Heart left ventricle (tissue), 13 donors: ENCODE data around the gene P4HB.

Experiments
- CTCF ChIP-seq, 12 donors: fragments of 200-600 bp; sonication (generic) in 4 of 12; IDR thresholded peaks; one replicate each; pipeline versions ENCODE4 v1.5.0 to v1.8.0; 2018 to 2022; ENCODE audit warnings: antibody characterized with exemption in 12 of 12, mild to moderate bottlenecking in 5 of 12
- POLR2A ChIP-seq, 2 donors: fragments of 450-650 bp; IDR thresholded peaks; one replicate each; pipeline ENCODE4 v1.6.1; 2017; ENCODE audit warnings: antibody characterized with exemption in 2 of 2, mild to moderate bottlenecking in 2 of 2, moderate library complexity in 2 of 2
- donor health status: ischemic (EF 13 %, LVEDD 7.1; RV severe dilation, severe dysfunction).
- donor health status: DM: no; HTN: yes; CAD: no.
- donor health status: DM: no; HTN: no; CAD: no.
- donor health status: ischemic (EF 25% LVEDD 6.9; RV normal size, moderate dysfunction).
- donor health status: ischemic (EF 25% LVEDD 5.7; RV mildly dilated, moderate dysfunction).
- donor health status: ischemic (EF 35%, LVEDD 5.7; RV mildly dilated, moderate dysfunction).
- donor health status: nonischemic (EF 11% LVEDD 7.7; RV severe dilation, severe dysfunction).
- donor health status: DM: yes; HTN: yes; CAD: no.
- donor health status: PGD.
- donor health status: ischemic (EF 29% LVEDD 5.4; RV normal size, mild dysfunction).
- donor health status: nonischemic (EF 23%, LVEDD 6.1; RV moderate dilation, normal function).

GRCh38 chr17:81869221-81870130, 9.1 kb upstream of the P4HB start:
- TF ChIP-seq POLR2A (IDR thresholded peaks at IDR 0.05) (no peak), CTCF (IDR thresholded peaks at IDR 0.05) (peak; percentile 71 to 92 (median 86))
